HG02798 (cell line): Measurements from ENCODE around the gene LOXL3.
"Not testable (repeated sequence)": the region's sequence is repeated elsewhere in the genome, so short reads cannot be mapped to it uniquely, and the experiment has no call there.

ENCODE experiments used
- ATAC-seq: cut with Tn5 transposase; IDR thresholded peaks from one replicate; pipeline ENCODE4 v1.9.1; 2021; ENCODE audit warnings: mild to moderate bottlenecking; ENCODE audit not compliant: unreplicated experiment, poor library complexity

Gene LOXL3

GRCh38 chr2:74497777-74498499 is 55.8 kb downstream of the LOXL3 start:
- peak; percentile 35 for ATAC-seq

DNA sequence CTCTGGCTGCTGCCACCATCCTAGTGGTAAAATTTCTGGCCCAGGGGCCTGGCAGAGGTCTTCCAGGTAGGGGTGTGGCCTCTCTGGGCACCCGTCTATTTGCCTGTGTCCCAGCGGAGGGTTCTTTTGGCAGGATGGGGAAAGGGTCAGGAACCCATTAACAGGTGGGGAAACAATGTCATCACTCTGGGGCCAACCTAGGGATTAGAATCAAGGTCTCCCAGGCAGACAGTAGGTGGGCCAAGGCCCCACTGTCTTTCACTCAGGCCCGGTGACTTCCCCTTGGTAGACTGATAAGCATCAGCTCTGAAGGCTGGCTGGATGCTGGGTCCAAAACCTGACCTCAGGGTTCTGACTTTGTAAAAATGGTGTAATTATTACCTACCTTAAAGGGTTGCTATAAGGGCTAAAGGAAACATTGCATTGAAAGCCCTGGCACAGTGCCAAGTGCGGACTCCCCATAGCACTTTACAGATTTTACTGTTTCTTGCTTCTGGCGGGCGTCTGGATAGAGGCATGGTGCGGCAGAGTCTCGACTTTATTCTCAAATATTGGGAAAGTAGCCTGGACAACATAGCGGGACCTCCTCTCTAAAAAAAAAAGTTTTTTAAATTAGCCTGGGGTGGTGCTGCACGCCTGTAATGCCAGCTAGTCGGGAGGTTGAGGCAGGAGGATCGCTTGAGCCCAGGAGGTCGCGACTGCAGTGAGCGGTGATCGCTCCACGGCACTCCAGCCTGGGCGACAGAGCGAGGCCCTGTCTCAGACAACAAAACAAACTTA is 56.6 kb downstream of the LOXL3 start:
- ATAC-seq = no peak

GRCh38 chr2:74495440-74495839 is 58.3 kb downstream of the LOXL3 start:
- ATAC-seq = no peak

DNA sequence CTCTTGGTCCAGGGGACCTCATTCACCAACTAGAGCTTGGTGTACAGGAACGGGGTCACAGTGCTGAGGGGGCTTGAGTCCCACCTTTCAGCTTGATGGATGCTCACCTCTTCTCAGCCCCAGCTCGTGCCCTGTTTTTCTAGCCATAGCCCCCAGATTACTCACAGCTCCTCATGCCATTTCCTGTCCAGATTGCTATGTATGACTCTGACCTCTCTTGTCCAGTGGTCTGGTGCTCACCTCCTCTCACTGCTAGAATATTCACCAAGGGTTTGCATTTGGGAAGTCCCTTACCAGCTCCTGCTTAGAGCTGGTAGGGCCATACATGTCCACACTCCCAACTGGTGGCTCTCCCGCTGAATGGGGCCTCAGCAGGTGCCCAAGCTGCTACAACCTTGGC is 60.2 kb downstream of the LOXL3 start:
- ATAC-seq = no peak

DNA sequence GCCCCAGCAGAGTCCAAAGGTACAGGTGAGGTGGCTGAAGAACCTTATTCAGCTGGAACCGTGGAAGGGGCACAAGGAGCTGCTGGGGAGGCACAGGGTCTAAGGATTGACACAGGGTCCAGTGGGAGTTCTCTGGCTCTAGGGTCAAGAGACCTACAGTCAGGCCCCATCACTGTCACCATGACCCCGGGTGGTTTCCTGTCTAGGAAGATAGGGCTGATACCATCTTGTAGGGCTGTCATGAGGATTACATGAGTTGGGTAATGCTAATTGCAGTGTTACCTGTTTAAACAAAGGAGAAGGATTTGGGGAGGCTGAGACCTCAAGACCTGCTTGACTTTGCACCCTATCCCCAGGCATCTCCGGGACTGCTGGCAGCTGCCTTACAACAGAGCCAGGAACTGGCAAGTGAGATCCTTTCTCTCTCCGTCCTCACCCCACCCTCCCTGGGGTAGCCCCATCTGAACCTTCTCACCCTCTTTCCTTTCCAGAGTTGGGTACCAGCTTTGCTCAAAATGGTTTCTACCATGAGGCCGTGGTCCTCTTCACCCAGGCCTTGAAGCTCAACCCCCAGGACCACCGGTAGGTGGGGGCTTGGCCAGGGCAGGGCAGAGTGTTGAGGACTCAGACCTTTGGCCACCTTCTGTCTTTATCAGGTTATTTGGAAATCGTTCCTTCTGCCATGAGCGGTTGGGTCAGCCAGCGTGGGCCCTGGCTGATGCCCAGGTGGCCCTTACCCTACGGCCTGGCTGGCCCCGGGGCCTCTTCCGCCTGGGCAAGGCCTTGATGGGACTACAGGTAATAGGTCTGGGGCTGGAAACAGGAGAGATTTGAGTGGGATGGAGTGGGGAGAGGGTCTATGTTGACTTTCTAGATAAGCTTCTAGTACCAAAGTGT is 61.8 kb downstream of the LOXL3 start:
- ATAC-seq = no peak

DNA sequence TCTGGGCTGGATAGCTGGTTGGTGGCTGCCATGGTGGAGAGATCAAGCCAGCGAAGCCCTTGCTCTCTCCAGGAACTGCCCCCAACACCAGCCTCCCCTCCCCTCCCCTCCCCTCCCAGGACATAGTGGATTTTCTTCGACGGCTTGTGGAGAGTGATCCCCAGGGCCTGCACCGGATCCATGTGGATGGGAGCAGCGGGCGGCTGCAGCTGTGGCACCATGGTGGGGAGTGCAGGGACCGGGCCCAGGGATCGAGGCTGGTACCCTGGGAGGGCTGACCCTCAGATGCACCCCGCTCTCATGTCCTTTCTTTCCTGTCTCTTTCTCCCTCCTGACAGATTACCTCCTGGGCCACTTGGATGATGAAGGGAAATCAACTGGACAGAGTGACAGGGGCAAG is 63.8 kb downstream of the LOXL3 start:
- no peak for ATAC-seq

GRCh38 chr2:74488643-74489481 is 64.9 kb downstream of the LOXL3 start:
- no peak for ATAC-seq

DNA sequence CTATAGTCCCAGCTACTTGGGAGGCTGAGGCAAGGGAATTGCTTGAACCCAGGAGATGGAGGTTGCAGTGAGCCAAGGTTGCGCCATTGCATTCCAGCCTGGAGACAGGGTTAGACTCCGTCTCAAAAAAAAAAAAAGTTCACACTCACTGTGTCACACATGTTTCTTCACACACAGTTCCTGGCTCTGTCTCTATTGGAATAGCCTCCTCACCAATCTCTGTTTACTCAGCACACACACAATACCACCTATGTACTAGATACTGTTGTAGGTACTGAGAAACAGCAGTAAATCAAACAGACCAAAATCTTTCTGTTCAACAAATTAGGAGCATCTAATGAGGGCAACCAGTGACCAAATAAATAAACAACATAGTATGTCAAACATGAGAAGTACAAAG is 67.6 kb downstream of the LOXL3 start:
- ATAC-seq = no peak

- ATAC-seq = not testable (repeated sequence)
These were observed 70.0 kb downstream of the LOXL3 start for GRCh38 chr2:74483675-74484164.

DNA sequence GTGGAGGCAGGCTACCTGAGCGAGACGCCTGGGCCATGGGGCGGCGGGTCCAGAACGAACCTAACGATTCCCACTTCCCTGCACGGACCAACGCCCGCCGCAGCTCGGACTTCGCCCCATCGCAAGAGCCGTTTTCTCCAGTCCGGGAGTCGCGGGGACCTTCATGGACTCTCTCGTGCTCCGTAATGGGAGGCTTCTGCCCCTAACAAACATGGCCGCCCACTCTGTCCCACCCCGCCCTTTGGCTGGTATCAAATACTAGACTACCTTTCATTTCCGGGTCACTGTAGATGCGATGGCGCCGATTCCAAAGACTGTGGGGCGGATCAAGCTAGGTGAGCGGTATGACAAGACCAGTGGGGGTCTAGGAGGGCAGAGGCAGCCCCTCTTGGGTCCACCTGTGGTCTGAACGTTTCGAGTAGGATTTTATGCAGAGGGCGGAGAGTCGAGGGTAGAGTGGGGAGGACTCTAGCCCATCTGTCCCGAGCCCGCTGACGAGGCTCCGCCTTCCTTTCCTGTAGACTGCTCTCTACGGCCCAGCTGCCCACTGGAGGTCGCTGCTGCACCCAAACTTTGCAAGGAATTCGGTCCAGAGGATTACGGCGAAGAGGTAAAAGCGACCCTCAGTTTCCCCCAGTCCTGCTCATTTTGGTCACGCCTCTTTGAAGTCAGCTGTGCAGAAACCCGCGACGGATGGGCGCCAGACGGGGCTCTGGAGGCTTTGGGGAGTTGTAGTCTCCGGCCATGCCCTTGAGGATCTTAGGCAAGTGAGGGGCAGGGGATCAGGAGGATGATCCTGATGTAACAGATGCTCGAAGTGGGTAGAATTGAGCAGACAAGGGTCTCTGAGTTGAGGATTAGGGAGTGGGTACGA is 70.7 kb downstream of the LOXL3 start, which contains the start of the genes CCDC142 and TTC31:
TSS of gene CCDC142 (minus strand) at position 198 of the 874 bp plus-strand sequence. CDS start at position 37, 161 bp downstream.
TSS of gene TTC31 (plus strand) at position 281 of the 874 bp plus-strand sequence. CDS start at position 296, 15 bp downstream.
- ATAC-seq = peak; percentile 93
